Neutrophil (primary cell): Measurements from ENCODE around the gene ATP8B1.
"Not testable (repeated sequence)": the region's sequence is repeated elsewhere in the genome, so short reads cannot be mapped to it uniquely, and the experiment has no call there.

ENCODE experiments used
- H3K27ac ChIP-seq: fragments of 200-600 bp; sonication (generic); 2 replicates; pipeline ENCODE4 v1.5.1; 2016; ENCODE audit warnings: mild to moderate bottlenecking, moderate library complexity
- H3K27me3 ChIP-seq: fragments of 200-600 bp; sonication (generic); 2 replicates; pipeline ENCODE4 v1.6.0; 2016; ENCODE audit warnings: mild to moderate bottlenecking
- H3K36me3 ChIP-seq: fragments of 200-600 bp; sonication (generic); 2 replicates; pipeline ENCODE4 v1.5.1; 2017
- H3K4me1 ChIP-seq, 2 experiments: fragments of 200-600 bp in 1 of 2; sonication (generic) in 1 of 2; 1 replicate in 1 of 2; 2 replicates in 1 of 2; pipeline versions ENCODE4 v1.5.1 to v1.6.1; 2013 to 2016; ENCODE audit warnings: low read depth in 1 of 2, low read length in 1 of 2, mild to moderate bottlenecking in 1 of 2, moderate library complexity in 1 of 2; ENCODE audit not compliant: control insufficient read depth in 1 of 2, insufficient read depth in 1 of 2
- H3K4me3 ChIP-seq, 2 experiments: fragments of 200-600 bp in 1 of 2; sonication (generic) in 1 of 2; 1 replicate in 1 of 2; 2 replicates in 1 of 2; pipeline ENCODE4 v1.5.1; 2013 to 2016; ENCODE audit warnings: low read depth in 1 of 2, low read length in 1 of 2, mild to moderate bottlenecking in 1 of 2, moderate library complexity in 1 of 2
- H3K9me3 ChIP-seq: fragments of 200-600 bp; sonication (generic); 2 replicates; pipeline ENCODE4 v1.5.1; 2016
- TF ChIP-seq, protein P1 (sequence below): fragments of 200-600 bp; sonication (generic); IDR thresholded peaks from 2 replicates; pipeline ENCODE4 v1.5.1; 2016; ENCODE audit warnings: antibody characterized with exemption

The ATP8B1 gene

DNA sequence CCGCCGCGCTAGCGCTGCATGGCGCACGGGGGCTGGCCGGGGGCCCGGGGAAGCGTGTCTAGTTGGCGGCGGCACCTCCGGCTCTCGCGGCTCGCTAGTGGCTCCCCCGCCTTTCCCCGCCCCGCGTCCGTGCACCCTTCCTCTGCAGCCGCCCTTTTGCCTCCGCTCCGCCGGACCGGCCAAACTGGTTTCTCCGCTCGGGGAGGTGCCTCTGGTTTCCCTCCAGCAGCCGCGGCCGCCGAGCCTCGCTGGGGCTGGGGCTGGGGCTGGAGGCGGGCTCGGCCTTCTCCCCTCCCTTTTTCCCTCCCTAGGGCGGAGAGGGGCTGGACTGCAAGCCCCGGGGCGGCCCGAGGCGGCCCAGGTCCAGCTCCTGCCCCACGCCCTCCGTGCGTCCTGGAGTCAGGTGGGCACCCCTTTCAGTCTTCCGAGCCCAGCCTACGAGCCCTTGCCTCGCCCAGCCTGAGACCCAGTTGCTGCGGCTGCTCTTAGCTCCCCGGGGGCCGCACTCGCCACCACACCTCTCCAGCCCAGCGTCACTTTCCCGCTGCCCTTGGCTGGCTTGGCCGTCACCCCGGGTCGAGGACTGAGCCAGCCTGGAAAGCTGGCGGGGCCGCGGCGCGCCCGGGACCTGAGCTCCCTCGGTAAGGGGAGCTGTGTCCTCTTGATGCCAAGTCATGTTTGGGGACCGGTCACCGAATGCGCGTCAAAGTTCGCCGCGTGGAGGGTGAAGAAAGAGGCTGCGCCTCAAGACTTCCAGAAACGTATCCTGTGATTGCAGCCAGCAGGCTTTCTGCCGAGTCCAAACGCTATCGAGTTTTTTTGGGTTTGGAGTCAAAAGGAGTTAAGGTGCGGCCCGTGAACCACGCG, at the start of gene ATP8B1:
Gene ATP8B1, minus strand, starts transcription at position 213 of the 867 bp plus-strand sequence. CDS start 71,508 bp downstream, outside the sequence.
- TF ChIP-seq, protein P1, sequence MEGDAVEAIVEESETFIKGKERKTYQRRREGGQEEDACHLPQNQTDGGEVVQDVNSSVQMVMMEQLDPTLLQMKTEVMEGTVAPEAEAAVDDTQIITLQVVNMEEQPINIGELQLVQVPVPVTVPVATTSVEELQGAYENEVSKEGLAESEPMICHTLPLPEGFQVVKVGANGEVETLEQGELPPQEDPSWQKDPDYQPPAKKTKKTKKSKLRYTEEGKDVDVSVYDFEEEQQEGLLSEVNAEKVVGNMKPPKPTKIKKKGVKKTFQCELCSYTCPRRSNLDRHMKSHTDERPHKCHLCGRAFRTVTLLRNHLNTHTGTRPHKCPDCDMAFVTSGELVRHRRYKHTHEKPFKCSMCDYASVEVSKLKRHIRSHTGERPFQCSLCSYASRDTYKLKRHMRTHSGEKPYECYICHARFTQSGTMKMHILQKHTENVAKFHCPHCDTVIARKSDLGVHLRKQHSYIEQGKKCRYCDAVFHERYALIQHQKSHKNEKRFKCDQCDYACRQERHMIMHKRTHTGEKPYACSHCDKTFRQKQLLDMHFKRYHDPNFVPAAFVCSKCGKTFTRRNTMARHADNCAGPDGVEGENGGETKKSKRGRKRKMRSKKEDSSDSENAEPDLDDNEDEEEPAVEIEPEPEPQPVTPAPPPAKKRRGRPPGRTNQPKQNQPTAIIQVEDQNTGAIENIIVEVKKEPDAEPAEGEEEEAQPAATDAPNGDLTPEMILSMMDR, result no peak
- no peaks in the 10 kb centered on the region for H3K9me3 ChIP-seq
- H3K27me3 ChIP-seq, result peaks cover 97% of the 10 kb centered on the region
- no peaks in the 10 kb centered on the region for H3K36me3 ChIP-seq
- H3K4me1 ChIP-seq, result peaks cover 2 to 13% of the 10 kb centered on the region in 2 experiments
- H3K27ac ChIP-seq, result no peak within 1 kb of the TSS
- no peak within 1 kb of the TSS for H3K4me3 ChIP-seq

GRCh38 chr18:57850063-57850462, 46.9 kb upstream of the ATP8B1 start:
- no peaks in the 10 kb centered on the region for H3K36me3 ChIP-seq
- no peak overlapping the region for H3K27ac ChIP-seq
- no peaks in the 10 kb centered on the region for H3K9me3 ChIP-seq
- H3K4me1 ChIP-seq, result no peaks in the 10 kb centered on the region
- H3K4me3 ChIP-seq, result no peak overlapping the region
- TF ChIP-seq, protein P1, result no peak
- H3K27me3 ChIP-seq, result no peaks in the 10 kb centered on the region

GRCh38 chr18:57848374-57848773, 45.3 kb upstream of the ATP8B1 start:
- not testable (repeated sequence) for H3K27me3 ChIP-seq, H3K27ac ChIP-seq

DNA sequence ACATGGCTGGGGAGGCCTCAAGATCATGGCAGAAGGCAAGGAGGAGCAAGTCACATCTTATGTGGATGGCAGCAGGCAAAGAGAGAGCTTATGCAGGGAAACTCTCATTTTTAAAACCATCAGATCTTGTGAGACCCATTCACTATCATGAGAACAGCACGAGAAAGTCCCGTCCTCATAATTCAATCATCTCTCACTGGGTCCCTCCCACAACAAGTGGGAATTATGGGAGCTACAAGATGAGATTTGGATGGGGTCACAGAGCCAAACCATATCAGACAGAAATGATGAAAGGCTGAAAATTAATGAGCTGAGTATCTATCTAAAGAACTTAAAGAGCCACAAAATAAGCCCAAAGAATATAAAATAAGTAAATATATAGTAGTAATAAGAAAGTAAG, 44.3 kb upstream of the ATP8B1 start:
- not testable (repeated sequence) for H3K9me3 ChIP-seq, H3K27me3 ChIP-seq, H3K4me3 ChIP-seq, H3K4me1 ChIP-seq, H3K27ac ChIP-seq, H3K36me3 ChIP-seq

More at GRCh38 chr18:57848374-57848773, 45.3 kb upstream of the ATP8B1 start:
- H3K4me1 ChIP-seq, H3K9me3 ChIP-seq, H3K36me3 ChIP-seq, H3K4me3 ChIP-seq: not testable (repeated sequence)

DNA sequence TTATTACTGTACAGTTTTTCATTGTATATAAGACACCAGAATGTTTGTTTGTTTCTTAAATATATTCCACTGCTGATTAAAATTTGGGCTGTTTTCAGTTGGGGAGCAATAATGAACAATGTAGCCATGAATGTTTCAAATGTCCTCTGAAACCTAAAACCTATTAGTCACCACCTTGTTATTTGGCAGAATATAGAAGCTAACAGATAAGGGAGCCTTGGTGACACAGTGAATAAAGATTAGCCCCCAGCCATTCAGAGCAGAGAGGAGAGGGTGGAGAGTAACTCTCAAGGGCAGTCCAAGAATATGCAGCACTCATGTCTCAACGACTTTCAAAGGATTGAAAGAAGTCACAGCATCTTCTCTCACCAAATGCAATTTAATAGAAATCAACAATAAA, 43.1 kb upstream of the ATP8B1 start:
- no peaks in the 10 kb centered on the region for H3K27me3 ChIP-seq
- no peaks in the 10 kb centered on the region for H3K36me3 ChIP-seq
- no peak overlapping the region for H3K27ac ChIP-seq
- no peak overlapping the region for H3K4me3 ChIP-seq
- H3K9me3 ChIP-seq, result no peaks in the 10 kb centered on the region
- TF ChIP-seq, protein P1, result no peak
- H3K4me1 ChIP-seq, result no peaks in the 10 kb centered on the region

DNA sequence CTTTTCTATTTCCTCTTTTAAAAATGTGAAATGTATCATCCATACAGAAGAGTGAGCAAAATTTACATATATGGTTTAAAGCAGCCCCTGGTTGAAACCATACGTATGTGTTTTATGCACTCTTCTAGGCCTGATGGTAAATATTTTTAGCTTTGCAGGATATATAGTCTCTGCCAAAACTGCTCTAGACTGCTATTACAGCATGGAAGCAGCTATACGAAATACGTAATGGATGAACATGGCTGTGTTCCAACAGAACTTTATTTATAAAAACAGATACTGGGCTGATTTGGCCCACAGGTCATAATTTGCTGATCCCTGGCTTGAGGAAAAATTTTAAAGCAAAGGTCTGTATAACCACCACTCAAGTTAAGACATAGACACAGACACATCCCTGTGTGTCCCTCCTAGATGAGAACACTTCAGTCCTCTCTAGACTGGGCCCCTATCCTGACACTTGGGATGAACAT, 42.5 kb upstream of the ATP8B1 start:
- no peaks in the 10 kb centered on the region for H3K9me3 ChIP-seq
- TF ChIP-seq, protein P1, result no peak
- H3K4me1 ChIP-seq, result no peaks in the 10 kb centered on the region
- H3K36me3 ChIP-seq, result no peaks in the 10 kb centered on the region
- no peaks in the 10 kb centered on the region for H3K27me3 ChIP-seq
- no peak overlapping the region for H3K4me3 ChIP-seq
- H3K27ac ChIP-seq, result no peak overlapping the region
